Vagina (tissue), 2 donors: ENCODE results near the gene TSPAN5.

Experiments used
- POLR2A ChIP-seq, 2 donors: fragments of 450-650 bp; IDR thresholded peaks; one replicate each; pipeline ENCODE4 v1.6.1; 2017; ENCODE audit warnings: antibody characterized with exemption in 2 of 2, mild to moderate bottlenecking in 2 of 2, moderate library complexity in 2 of 2
- TF ChIP-seq, protein P1 (sequence below), 3 experiments: fragments of 450-650 bp in 2 of 3; fragments of 200-600 bp in 1 of 3; sonication (generic) in 1 of 3; IDR thresholded peaks; one replicate each; pipeline ENCODE4 v1.5.1; 2017 to 2019; ENCODE audit warnings: antibody characterized with exemption in 3 of 3, mild to moderate bottlenecking in 2 of 3, moderate library complexity in 2 of 3

GRCh38 chr4:98544141-98544817, 114.1 kb downstream of the TSPAN5 start:
- no peak for TF ChIP-seq POLR2A (IDR thresholded peaks at IDR 0.05)
- TF ChIP-seq, protein P1, sequence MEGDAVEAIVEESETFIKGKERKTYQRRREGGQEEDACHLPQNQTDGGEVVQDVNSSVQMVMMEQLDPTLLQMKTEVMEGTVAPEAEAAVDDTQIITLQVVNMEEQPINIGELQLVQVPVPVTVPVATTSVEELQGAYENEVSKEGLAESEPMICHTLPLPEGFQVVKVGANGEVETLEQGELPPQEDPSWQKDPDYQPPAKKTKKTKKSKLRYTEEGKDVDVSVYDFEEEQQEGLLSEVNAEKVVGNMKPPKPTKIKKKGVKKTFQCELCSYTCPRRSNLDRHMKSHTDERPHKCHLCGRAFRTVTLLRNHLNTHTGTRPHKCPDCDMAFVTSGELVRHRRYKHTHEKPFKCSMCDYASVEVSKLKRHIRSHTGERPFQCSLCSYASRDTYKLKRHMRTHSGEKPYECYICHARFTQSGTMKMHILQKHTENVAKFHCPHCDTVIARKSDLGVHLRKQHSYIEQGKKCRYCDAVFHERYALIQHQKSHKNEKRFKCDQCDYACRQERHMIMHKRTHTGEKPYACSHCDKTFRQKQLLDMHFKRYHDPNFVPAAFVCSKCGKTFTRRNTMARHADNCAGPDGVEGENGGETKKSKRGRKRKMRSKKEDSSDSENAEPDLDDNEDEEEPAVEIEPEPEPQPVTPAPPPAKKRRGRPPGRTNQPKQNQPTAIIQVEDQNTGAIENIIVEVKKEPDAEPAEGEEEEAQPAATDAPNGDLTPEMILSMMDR (IDR thresholded peaks at IDR 0.05): no peak
